Endometrium (tissue), 2 donors: ENCODE data around the gene QKI.
"Not testable (repeated sequence)": the region's sequence is repeated elsewhere in the genome, so short reads cannot be mapped to it uniquely, and the experiment has no call there.

Experiments used
- FAIRE-seq: peaks from 2 replicates; lab custom pipeline; 2012; peaks lifted over from hg19 to GRCh38; lab: Jason Lieb, UNC
- donor health status: control.
- donor health status: control.

QKI gene

DNA sequence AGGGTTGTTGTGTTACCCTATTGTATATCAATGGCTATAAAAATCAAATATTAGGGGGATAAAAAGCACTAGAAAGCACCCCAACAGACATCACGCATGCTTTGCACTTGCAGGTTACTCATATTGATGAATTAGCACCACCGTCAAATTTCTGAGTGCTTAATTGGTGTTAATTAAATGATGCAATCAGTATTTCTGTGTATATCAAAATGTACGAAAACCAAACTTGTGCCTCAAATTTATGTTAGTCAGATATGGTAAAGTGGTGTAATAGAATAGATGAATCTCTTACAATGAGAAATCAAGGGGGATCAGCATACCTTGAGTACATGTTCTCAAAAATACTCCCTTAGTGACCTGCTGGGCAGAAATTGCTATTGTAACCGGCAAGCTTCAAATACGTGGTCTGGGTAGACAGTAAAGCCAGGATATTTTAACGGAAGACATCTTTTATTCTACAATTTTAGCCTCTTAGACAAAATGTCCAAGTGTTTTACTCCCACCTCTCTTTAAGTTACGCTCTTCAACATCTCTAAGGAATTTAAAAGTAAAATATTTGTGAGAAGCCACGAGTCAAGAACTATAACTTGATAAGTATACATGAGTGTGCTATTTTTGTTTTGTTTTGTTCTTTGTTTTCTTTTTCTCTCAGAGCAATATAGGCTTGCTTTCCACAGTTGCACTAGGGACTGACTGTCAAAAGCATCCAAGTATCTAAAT is 166.0 kb downstream of the QKI start:
- FAIRE-seq, result no peak

- FAIRE-seq, result no peak
Observed at GRCh38 chr6:163583558-163583957, 169.0 kb downstream of the QKI start.

GRCh38 chr6:163585932-163586437 is 171.5 kb downstream of the QKI start:
- FAIRE-seq, result no peak

- no peak for FAIRE-seq
Observed at GRCh38 chr6:163586888-163587287, 172.4 kb downstream of the QKI start.

- no peak for FAIRE-seq
Observed at GRCh38 chr6:163588220-163588919, 173.9 kb downstream of the QKI start.

- FAIRE-seq, result no peak
Observed at GRCh38 chr6:163589387-163589786, 174.9 kb downstream of the QKI start.

DNA sequence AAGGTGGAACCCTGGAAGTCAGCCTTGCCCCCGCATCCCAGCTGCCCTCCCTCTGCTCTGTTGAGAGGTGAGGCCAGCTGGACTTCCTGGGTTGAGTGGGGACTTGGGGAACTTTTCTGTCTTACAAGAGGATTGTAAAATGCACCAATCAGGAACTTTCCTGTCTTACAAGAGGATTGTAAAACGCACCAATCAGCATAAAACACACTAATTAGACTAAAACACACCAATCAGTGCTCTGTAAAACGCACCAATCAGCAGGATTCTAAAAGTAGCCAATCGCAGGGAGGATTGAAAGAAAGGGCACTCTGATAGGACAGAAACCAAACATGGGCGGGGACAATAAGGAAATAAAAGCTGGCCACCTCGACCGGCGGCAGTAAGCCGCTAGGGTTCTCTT is 175.6 kb downstream of the QKI start:
- not testable (repeated sequence) for FAIRE-seq

- FAIRE-seq, result no peak
Observed at GRCh38 chr6:163592872-163593271, 178.4 kb downstream of the QKI start.

GRCh38 chr6:163596174-163596573 is 181.7 kb downstream of the QKI start:
- FAIRE-seq, result no peak

- no peak for FAIRE-seq
Observed at GRCh38 chr6:163599136-163599535, 184.6 kb downstream of the QKI start.

DNA sequence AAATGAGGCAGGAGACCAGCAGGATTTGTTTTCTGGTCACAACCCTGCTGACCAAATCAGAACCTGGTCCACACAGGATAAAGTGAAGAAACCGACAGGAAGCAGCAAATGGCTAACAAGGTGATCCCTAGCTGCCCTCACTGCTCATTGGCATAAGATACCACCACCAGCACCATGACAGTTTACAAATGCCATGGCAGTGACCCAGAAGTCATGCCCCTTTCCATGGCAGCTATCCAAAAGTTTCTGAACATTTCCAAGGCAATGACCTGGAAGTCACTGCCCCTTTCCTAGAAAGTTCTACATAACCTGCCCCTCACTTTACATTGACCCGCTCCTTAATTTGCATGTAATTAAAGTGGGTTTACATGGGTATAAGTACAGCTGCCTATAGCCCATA is 185.2 kb downstream of the QKI start:
- no peak for FAIRE-seq

GRCh38 chr6:163600331-163600730 is 185.8 kb downstream of the QKI start:
- no peak for FAIRE-seq

GRCh38 chr6:163600781-163601180 is 186.3 kb downstream of the QKI start:
- FAIRE-seq, result no peak

GRCh38 chr6:163602851-163603250 is 188.3 kb downstream of the QKI start:
- FAIRE-seq, result no peak

- no peak for FAIRE-seq
Observed at GRCh38 chr6:163603395-163603794, 188.9 kb downstream of the QKI start.

DNA sequence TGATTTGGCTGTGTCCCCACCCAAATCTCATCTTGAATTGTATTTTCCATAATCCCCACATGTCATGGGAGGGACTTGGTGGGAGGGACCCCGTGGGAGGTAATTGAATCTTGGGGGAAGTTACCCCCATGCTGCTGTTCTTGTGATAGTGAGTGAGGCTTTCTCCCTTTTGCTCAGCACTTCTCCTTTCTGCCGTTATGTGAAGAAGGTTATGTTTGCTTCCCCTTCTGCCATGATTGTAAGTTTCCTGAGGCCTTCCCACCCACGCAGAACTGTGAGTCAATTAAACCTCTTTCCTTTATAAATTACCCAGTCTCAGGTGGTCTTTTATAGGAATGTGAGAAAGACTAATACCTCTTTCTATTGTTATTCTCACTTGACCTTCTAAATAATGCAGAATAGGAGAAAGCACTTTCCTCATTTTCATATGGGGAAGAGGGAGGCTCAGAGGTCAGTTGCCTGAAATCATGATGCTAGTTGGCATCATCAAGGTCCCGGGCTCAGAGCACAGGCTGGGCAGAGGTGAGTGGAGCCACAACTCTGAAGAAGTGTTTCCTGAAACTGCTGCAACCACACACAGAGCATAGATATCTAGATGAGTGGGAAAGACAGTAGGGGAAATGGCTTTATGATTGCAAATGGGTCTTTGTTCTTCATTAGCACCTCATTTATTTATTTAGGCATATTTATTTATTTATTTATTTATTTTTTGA is 191.0 kb downstream of the QKI start:
- no peak for FAIRE-seq

DNA sequence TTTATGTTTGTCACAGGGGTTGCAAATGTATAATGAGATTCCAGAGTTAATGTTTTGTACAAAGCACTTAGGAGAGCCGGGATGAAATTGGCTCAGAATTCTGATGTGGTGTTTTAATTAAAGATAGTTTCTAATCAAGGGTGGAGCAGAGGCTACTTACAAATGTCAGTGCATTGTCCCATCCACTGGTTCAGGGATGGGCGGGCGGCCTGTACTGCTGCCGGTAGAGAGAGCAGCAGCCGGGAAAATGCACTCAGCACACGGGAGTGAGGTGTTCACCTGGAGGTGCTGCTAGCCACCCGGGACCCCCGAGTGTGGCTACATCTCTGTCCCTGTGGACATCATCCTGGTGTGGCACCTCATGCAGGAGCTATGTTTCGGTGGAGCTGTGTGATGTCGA is 193.3 kb downstream of the QKI start:
- FAIRE-seq, result no peak

DNA sequence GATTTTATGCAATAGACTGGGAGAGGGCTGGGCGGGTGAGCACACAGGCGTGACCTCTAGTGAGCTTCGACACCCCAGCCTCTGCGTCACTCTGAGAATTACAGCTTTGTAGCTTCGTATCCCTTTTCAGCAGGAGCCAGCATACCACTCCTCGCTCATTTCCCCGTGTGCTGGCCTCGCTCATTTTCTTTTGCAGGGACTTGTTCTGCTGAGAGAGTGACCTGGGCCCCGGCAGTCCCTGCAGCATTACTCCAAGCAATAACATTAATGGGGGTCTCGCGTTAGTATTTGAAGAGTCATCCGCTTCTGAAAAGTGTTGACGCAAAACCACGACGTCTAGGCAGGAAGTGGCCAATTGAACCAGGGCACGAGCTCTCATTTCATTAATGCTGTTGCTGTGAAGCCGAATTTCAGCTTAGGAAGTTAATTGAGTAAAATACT is 193.7 kb downstream of the QKI start:
- no peak for FAIRE-seq

- no peak for FAIRE-seq
Observed at GRCh38 chr6:163612200-163612599, 197.7 kb downstream of the QKI start.

- FAIRE-seq, result no peak
Observed at GRCh38 chr6:163613025-163613424, 198.5 kb downstream of the QKI start.

GRCh38 chr6:163613668-163614067 is 199.2 kb downstream of the QKI start:
- no peak for FAIRE-seq

DNA sequence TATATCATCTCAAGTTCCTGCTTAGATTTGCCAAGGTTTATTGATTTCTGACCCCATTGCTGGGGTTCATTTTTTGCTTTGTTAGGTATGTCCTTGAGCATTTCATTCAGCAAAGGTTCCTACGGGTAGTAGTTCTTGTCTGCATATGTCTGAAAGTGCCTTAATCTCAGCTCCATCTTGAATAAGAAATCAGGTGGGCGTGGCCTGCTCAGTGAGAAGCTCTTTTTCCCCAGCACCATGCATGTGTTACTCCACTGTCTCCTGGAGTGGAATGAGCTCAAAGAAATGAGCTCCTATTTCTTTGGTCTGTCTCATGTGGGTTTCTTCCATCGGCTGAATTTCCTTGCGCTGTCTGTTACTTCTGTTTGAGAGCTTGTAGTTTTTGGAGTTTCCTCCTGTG is 201.9 kb downstream of the QKI start:
- no peak for FAIRE-seq

GRCh38 chr6:163617549-163617948 is 203.0 kb downstream of the QKI start:
- FAIRE-seq, result no peak
